ENCODE measurements around the gene PAK4. TPM values are rescaled to one million over a fixed set of nuclear protein-coding genes. Genes with fewer than 3 reads are reported as not detected.

PAK4 gene
- total and polyA plus RNA-seq, 10 of the 15 experiments (the other 5 are each of a cell fraction or from before 2014, with no cell fraction given): 0.08 to 19.3 (median 5.9) TPM

GRCh38 chr19:39174558-39175544 is 49.3 kb downstream of the PAK4 start (continued):
- no peak for TF ChIP-seq TAF1 (IDR thresholded peaks at IDR 0.05; ENCODE audit: borderline replicate concordance, low read depth, low read length)
- TF ChIP-seq, protein P1, sequence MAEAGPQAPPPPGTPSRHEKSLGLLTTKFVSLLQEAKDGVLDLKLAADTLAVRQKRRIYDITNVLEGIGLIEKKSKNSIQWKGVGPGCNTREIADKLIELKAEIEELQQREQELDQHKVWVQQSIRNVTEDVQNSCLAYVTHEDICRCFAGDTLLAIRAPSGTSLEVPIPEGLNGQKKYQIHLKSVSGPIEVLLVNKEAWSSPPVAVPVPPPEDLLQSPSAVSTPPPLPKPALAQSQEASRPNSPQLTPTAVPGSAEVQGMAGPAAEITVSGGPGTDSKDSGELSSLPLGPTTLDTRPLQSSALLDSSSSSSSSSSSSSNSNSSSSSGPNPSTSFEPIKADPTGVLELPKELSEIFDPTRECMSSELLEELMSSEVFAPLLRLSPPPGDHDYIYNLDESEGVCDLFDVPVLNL (IDR thresholded peaks at IDR 0.05; ENCODE audit: low read depth, low read length): no peak
- no peak for TF ChIP-seq HDAC6 (IDR thresholded peaks at IDR 0.05; ENCODE audit: unreplicated experiment)
- TF ChIP-seq FOXK2 (IDR thresholded peaks at IDR 0.05): no peak
- no peak for TF ChIP-seq SRF (IDR thresholded peaks at IDR 0.05; ENCODE audit: low read depth in 2 of 2, low read length in 2 of 2)
- TF ChIP-seq SMARCA5 (IDR thresholded peaks at IDR 0.05): no peak
- no peak for TF ChIP-seq MYB (IDR thresholded peaks at IDR 0.05; ENCODE audit: borderline replicate concordance, low read depth, low read length)

GRCh38 chr19:39175564-39175963 is 50.0 kb downstream of the PAK4 start:
- Histone ChIP-seq H3K4me3 (no peak overlapping the region), H3K4me2 (ENCODE audit: control insufficient read depth, insufficient read depth) (no peak overlapping the region), H2AFZ (ENCODE audit: control insufficient read depth, low read depth, low read length) (no peak overlapping the region), H3K36me3 (ENCODE audit: control insufficient read depth in 2 of 2, insufficient read depth in 2 of 2, low read length in 1 of 2) (peaks cover 0 to 22% of the 10 kb centered on the region in 2 experiments; a peak in 2 of 4 replicates), H3K9me3 (replicated peaks; ENCODE audit: control insufficient read depth, insufficient read depth, low read length) (no peaks in the 10 kb centered on the region), H4K20me1 (ENCODE audit: control insufficient read depth, insufficient read depth) (no peaks in the 10 kb centered on the region), H3K27ac (ENCODE audit: control insufficient read depth, insufficient read depth) (no peak overlapping the region), H3K79me2 (ENCODE audit: control insufficient read depth, insufficient read depth, low read length) (no peaks in the 10 kb centered on the region), H3K9ac (ENCODE audit: control insufficient read depth, insufficient read depth, low read length) (no peak overlapping the region), H3K27me3 (replicated peaks in 1 of 2; ENCODE audit: control insufficient read depth in 2 of 2, insufficient read depth in 2 of 2, low read length in 1 of 2) (no peaks in the 10 kb centered on the region), H3K4me1 (ENCODE audit: control insufficient read depth, insufficient read depth, low read length) (no peaks in the 10 kb centered on the region)
- CTCF ChIA-PET: no interaction called here
- ATAC-seq (no peak), DNase-seq (ENCODE audit: low read depth, low spot score) (no peak), FAIRE-seq (no peak)
- no peak for TF ChIP-seq NFXL1 (IDR thresholded peaks at IDR 0.05; ENCODE audit: borderline replicate concordance)
- TF ChIP-seq CHD1 (IDR thresholded peaks at IDR 0.05; ENCODE audit: low read depth, low read length): no peak
- TF ChIP-seq HDAC6 (IDR thresholded peaks at IDR 0.05; ENCODE audit: unreplicated experiment): no peak
- TF ChIP-seq, protein P2, sequence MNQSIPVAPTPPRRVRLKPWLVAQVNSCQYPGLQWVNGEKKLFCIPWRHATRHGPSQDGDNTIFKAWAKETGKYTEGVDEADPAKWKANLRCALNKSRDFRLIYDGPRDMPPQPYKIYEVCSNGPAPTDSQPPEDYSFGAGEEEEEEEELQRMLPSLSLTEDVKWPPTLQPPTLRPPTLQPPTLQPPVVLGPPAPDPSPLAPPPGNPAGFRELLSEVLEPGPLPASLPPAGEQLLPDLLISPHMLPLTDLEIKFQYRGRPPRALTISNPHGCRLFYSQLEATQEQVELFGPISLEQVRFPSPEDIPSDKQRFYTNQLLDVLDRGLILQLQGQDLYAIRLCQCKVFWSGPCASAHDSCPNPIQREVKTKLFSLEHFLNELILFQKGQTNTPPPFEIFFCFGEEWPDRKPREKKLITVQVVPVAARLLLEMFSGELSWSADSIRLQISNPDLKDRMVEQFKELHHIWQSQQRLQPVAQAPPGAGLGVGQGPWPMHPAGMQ (IDR thresholded peaks at IDR 0.05; ENCODE audit: borderline replicate concordance): no peak
- no peak for TF ChIP-seq ASH2L (IDR thresholded peaks at IDR 0.05; ENCODE audit: borderline replicate concordance, low read depth)
- TF ChIP-seq SIN3A (IDR thresholded peaks at IDR 0.05; ENCODE audit: low read depth, low read length): no peak
- no peak for TF ChIP-seq CHD4 (IDR thresholded peaks at IDR 0.05)
- no peak for TF ChIP-seq TAF1 (IDR thresholded peaks at IDR 0.05; ENCODE audit: borderline replicate concordance, low read depth, low read length)
- TF ChIP-seq RAD51 (IDR thresholded peaks at IDR 0.05): no peak
- no peak for TF ChIP-seq MEF2A (IDR thresholded peaks at IDR 0.05; ENCODE audit: insufficient read depth, low read depth, low read length)
- TF ChIP-seq CHD2 (IDR thresholded peaks at IDR 0.05; ENCODE audit: borderline replicate concordance, low read depth, low read length): no peak
- POLR2A ChIA-PET: no interaction called here
- WGBS (ENCODE audit: insufficient coverage, insufficient replicate concordance, low lambda C conversion rate, missing lambda C conversion rate): 81% methylated on average over 7 of the region's 7 CpGs
- RAD21 ChIA-PET (ENCODE audit: unreplicated experiment): no interaction called here
- SMC1A ChIA-PET (ENCODE audit: uncharacterized antibody, unreplicated experiment): no interaction called here
- intact Hi-C loops (cut with micrococcal nuclease; ENCODE audit: unreplicated experiment) (no loop called here), in situ Hi-C loops (cut with MboI) (no loop called here)
- no TSS peak for BruUV-seq (replicated peaks)
